ENCODE results near the gene PPDPF. TPM values are rescaled to one million over a fixed set of nuclear protein-coding genes. Genes with fewer than 3 reads are reported as not detected.

Gene PPDPF
- total RNA-seq, 1 donor from 2014 or later, result 251 TPM

- Histone ChIP-seq H3K4me2 (ENCODE audit: low read length) (no peak overlapping the region), H3K27me3 (ENCODE audit: insufficient read depth, low read length) (peaks cover 6% of the 10 kb centered on the region), H3K27ac (ENCODE audit: low read depth, low read length) (no peak overlapping the region), H3K4me1 (ENCODE audit: insufficient read depth, low read length) (peaks cover 3% of the 10 kb centered on the region), H3K79me2 (ENCODE audit: insufficient read depth, low read length) (no peaks in the 10 kb centered on the region), H3K9ac (ENCODE audit: low read length) (no peak overlapping the region), H3K4me3 (ENCODE audit: insufficient read depth, low read depth, low read length) (no peak overlapping the region), H3K36me3 (ENCODE audit: insufficient read depth, low read length) (no peaks in the 10 kb centered on the region), H4K20me1 (ENCODE audit: insufficient read depth, low read length) (peaks cover 7% of the 10 kb centered on the region), H2AFZ (ENCODE audit: low read depth, low read length) (no peak overlapping the region), H3K9me3 (ENCODE audit: insufficient read depth, low read depth, low read length) (no peaks in the 10 kb centered on the region)
- DNase-seq (ENCODE audit: low read depth) (no peak), FAIRE-seq (no peak)
- Mint-ChIP-seq H3K27me3 (ENCODE audit: low read depth, unreplicated experiment) (peaks cover 51% of the 10 kb centered on the region), H3K9me3 (ENCODE audit: unreplicated experiment) (peaks cover 2% of the 10 kb centered on the region), H3K4me1 (ENCODE audit: low read depth, unreplicated experiment) (no peaks in the 10 kb centered on the region), H3K4me3 (ENCODE audit: unreplicated experiment) (no peak overlapping the region), H3K36me3 (ENCODE audit: low read depth, unreplicated experiment) (peaks cover 2% of the 10 kb centered on the region), H3K27ac (ENCODE audit: unreplicated experiment) (no peak overlapping the region)
- TF ChIP-seq CTCF (IDR thresholded peaks at IDR 0.05; ENCODE audit: insufficient read depth, low read depth, low read length), result no peak
These were observed 39.1 kb upstream of the PPDPF start for GRCh38 chr20:63481503-63481902.

DNA sequence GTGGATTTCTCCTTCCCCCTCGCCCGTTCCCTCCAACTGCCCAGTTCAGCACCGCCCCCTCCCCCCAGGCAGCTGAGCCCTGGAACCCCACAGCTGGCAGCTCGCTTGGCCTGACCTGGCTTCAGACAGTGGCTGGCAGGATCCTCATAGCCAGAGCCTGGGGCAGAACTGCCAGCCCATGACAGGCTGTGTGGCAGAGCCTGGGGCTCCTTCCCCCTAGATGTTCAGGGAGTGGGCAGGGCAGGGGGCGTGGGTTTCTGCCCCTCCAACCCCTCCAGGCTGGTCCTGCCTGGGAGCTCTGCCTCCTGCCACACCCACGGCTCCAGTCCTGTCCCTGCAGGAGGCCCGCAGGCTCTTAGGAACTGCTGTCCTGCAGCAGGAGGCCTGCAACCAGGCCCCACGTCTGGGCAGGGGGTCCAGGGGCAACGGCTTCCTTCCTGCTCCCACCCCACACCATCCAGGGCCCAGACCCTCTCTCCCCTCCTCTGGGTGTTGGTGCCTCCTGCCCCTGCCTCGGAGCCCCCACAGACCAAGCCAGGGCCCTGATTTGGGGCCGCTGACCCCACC lies 38.5 kb upstream of the PPDPF start:
- Histone ChIP-seq H3K79me2 (ENCODE audit: insufficient read depth, low read length) (no peaks in the 10 kb centered on the region), H4K20me1 (ENCODE audit: insufficient read depth, low read length) (peaks cover 7% of the 10 kb centered on the region), H3K4me2 (ENCODE audit: low read length) (no peak overlapping the region), H3K4me1 (ENCODE audit: insufficient read depth, low read length) (peaks cover 3% of the 10 kb centered on the region), H3K9me3 (ENCODE audit: insufficient read depth, low read depth, low read length) (no peaks in the 10 kb centered on the region), H3K27me3 (ENCODE audit: insufficient read depth, low read length) (peaks cover 6% of the 10 kb centered on the region), H3K4me3 (ENCODE audit: insufficient read depth, low read depth, low read length) (no peak overlapping the region), H3K9ac (ENCODE audit: low read length) (no peak overlapping the region), H3K27ac (ENCODE audit: low read depth, low read length) (no peak overlapping the region), H3K36me3 (ENCODE audit: insufficient read depth, low read length) (no peaks in the 10 kb centered on the region), H2AFZ (ENCODE audit: low read depth, low read length) (no peak overlapping the region)
- Mint-ChIP-seq H3K4me1 (ENCODE audit: low read depth, unreplicated experiment) (no peaks in the 10 kb centered on the region), H3K4me3 (ENCODE audit: unreplicated experiment) (no peak overlapping the region), H3K9me3 (ENCODE audit: unreplicated experiment) (peaks cover 2% of the 10 kb centered on the region), H3K27ac (ENCODE audit: unreplicated experiment) (no peak overlapping the region), H3K36me3 (ENCODE audit: low read depth, unreplicated experiment) (peaks cover 2% of the 10 kb centered on the region), H3K27me3 (ENCODE audit: low read depth, unreplicated experiment) (peaks cover 48% of the 10 kb centered on the region)
- no peak for DNase-seq (ENCODE audit: low read depth)
- FAIRE-seq, result no peak
- TF ChIP-seq CTCF (IDR thresholded peaks at IDR 0.05; ENCODE audit: insufficient read depth, low read depth, low read length), result no peak
- TF ChIP-seq EZH2 (IDR thresholded peaks at IDR 0.05; ENCODE audit: insufficient read depth, low read length), result no peak

DNA sequence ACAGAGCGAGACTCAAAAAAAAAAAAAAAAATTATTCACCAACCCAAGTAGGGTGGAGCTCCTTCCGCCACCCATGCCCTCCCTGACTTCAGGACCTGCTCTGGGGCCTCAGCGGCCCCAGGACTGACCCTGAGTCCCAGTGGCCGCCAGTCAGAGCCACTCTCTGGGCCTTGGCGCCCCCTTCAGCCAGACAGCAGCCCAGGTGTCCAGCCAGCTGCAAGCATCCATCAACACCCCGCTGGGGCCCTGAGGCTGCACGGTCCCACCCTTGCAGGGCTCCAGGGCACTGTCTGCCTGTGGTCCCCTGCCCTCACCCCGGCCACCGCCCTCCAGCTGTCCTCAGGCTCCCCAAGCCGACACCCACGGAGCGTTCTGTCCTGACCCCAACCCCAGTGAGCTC lies 36.7 kb upstream of the PPDPF start:
- H3K27me3 Mint-ChIP-seq (ENCODE audit: low read depth, unreplicated experiment), result peaks cover 38% of the 10 kb centered on the region
- H4K20me1 ChIP-seq (ENCODE audit: insufficient read depth, low read length), result peaks cover 7% of the 10 kb centered on the region

More for the DNA sequence above, 36.7 kb upstream of the PPDPF start:
- Histone ChIP-seq H3K9ac (ENCODE audit: low read length) (no peak overlapping the region), H3K4me3 (ENCODE audit: insufficient read depth, low read depth, low read length) (no peak overlapping the region), H3K4me1 (ENCODE audit: insufficient read depth, low read length) (peaks cover 3% of the 10 kb centered on the region), H3K27me3 (ENCODE audit: insufficient read depth, low read length) (peaks cover 7% of the 10 kb centered on the region), H3K9me3 (ENCODE audit: insufficient read depth, low read depth, low read length) (no peaks in the 10 kb centered on the region), H3K4me2 (ENCODE audit: low read length) (no peak overlapping the region), H2AFZ (ENCODE audit: low read depth, low read length) (no peak overlapping the region), H3K27ac (ENCODE audit: low read depth, low read length) (no peak overlapping the region), H3K36me3 (ENCODE audit: insufficient read depth, low read length) (no peaks in the 10 kb centered on the region), H3K79me2 (ENCODE audit: insufficient read depth, low read length) (no peaks in the 10 kb centered on the region)
- Mint-ChIP-seq H3K36me3 (ENCODE audit: low read depth, unreplicated experiment) (peaks cover 2% of the 10 kb centered on the region), H3K9me3 (ENCODE audit: unreplicated experiment) (peaks cover 2% of the 10 kb centered on the region), H3K27ac (ENCODE audit: unreplicated experiment) (no peak overlapping the region), H3K4me3 (ENCODE audit: unreplicated experiment) (no peak overlapping the region), H3K4me1 (ENCODE audit: low read depth, unreplicated experiment) (no peaks in the 10 kb centered on the region)
- DNase-seq (ENCODE audit: low read depth) (no peak), FAIRE-seq (no peak)
- TF ChIP-seq EZH2 (IDR thresholded peaks at IDR 0.05; ENCODE audit: insufficient read depth, low read length), result no peak
- TF ChIP-seq CTCF (IDR thresholded peaks at IDR 0.05; ENCODE audit: insufficient read depth, low read depth, low read length), result no peak

Data from astrocyte (in vitro differentiated cells and primary cell).